Measurements from ENCODE around the gene LRRC8A.
"Not testable (repeated sequence)": the region's sequence is repeated elsewhere in the genome, so short reads cannot be mapped to it uniquely, and the experiment has no call there.

The LRRC8A gene

DNA sequence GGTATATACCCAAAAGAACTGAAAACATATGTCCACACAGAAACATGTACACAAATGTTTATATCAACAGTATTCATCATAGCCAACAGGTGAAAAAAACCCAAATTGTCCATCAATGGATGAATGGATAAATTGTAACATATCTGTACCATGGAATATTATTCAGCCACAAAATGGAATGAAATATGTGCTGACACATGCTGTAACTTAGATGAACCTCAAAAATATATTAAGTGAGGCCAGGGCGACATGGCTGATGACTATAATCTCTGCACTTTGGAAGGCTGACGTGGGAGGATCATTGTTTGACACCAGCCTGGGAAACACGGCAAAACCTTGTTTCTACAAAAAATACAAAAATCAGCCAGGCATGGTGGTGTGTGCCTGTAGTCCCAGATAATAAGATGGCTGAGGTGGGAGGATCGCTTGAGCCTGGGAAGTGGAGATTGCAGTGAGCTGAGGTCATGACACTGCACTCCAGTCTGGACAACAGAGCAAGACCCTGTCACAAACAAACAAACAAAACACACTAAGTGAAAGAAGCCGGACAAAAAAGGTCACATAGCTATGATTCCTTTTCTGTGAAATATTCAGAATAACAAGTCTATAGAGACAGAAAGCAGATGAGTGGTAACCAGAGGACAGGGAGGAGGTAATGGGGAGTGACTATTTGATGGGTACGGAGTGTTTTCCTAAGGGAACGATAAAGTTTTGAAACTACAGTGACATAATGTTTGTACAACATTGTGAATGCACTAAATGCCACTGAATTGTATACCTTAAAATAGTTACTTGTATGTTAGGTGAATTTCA is 11.6 kb upstream of the LRRC8A start:
- no peak for DNase-seq

DNA sequence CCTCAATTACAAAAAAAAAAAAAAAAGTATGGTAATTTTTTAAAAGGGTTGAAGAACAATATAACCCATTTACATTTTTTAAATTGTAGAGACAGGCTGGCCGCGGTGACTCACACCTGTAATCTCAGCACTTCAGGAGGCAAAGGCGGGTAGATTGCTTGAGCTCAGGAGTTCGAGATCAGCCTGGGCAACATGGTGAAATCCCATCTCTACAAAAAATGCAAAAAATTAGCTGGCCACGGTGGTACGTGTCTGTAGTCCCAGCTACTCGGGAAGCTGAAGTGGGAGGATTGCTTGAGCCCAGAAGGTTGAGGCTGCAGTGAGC is 11.0 kb upstream of the LRRC8A start:
- DNase-seq = not testable (repeated sequence)

DNA sequence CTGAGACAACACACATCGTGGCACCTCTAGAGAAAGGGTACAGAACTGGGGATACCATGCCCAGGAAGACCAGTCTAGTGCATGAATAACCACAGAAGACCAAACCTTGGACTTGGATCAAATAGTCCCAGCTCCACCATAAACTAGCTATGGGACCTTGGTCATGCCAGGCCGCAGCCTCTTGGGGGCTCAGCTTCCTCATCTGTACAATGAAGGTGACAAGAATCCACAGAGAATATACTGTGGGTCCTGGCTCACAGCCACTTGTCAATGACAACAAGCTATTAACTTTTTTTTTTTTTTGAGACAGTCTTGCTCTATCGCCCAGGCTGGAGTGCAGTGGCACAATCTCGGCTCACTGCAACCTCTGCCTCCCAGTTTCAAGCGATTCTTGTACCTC is 4.1 kb upstream of the LRRC8A start:
- DNase-seq = no peak

DNA sequence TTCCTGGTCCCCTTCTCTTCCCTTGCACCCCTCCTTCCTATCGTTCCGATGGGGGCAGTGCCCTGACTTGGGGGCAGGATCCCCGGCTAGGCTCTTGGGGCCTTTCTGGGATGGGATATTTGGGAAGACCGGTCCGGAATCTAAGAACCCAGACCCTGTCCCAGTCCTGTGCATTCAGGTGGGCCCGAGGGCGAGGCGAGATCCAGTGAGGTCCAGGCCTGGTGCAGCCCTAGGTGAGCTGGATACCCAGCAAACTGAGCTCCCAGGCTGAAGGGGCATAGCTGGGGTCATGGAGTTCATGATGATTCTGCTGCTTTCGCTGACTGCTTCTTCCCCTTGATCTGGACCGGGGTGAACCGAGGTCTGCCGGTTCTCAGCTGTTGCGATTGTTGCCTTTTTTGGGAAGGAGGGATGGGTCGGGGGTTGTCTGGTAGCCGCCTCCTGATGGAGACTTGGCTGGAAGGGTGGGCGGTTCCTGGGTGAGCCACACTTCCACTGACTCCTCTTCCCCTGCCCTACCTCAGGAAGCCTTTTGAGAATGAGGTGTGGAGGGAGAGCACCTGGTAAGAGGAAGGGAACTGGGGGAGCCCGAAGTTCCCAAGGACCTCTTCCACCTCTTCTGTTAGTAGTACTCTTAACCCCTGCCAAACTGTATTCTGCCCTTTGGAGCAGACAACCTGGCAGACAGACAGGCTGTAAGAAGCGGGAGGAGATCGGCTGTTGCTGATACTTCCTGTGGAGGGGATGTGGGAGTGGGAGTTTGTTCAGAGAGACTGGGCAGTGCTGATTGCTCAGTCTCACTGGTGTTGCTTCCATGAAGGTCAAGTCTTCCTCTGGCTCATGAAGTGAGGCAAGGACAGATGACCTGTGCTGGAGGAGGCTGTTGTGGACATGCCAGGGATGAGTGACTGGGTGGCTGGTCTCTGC is 1.0 kb downstream of the LRRC8A start:
- DNase-seq = peak; percentile 29

DNA sequence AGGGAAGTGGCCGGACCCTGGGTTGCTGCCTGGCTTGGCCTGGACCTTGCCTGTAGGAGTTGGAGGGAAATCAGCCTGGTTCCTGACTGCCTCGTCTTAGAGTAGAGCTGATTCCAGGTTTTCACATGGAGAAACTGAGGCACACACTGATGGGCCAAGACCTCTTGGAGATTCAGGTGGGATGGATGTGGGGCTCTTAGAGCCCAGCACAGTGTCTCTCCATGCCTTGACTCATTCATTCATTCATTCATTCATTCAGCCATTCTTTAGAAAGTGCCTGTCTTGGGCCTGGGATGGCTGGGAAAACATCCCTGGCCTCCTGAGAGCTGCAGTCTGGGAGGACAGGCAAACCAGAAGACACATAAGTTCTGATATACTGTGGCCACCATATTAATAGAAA is 2.2 kb downstream of the LRRC8A start:
- no peak for DNase-seq

DNA sequence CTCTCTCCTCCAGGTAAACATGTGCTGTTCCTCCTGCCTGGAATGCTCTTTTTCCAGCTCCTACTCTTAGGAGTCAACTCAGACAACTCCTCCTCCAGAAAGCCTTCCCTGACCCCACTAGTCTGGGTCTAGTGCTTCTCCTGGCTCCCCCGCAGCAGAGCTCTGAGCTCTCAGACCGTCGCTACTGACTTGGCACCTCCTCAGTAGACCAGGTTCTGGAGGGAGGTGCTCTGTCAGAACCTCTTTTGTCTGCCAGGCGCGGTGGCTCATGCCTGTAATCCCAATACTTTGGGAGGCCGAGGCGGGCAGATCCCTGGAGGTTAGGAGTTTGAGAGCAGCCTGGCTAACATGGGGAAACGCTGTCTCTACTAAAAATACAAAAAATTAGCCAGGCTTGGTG is 3.4 kb downstream of the LRRC8A start:
- no peak for DNase-seq

DNA sequence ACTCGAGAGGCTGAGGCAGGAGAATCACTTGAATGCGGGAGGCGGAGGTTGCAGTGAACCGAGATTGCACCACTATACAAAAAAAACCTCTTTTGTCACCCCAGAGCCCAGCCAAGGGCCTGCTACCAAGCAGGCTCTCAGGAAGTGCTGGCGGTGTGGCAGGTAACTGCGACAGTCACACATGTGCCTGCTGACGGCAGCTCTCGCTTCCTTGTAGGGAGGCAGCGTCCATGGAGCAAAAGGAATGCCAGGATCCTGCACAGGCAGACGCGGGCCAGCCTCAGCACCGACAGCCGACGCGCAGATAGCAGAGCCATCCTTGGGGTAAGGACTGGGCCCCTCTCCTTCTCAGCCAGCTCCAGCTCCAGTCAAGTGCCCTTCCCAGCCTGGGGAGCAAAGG is 3.9 kb downstream of the LRRC8A start:
- DNase-seq = no peak

DNA sequence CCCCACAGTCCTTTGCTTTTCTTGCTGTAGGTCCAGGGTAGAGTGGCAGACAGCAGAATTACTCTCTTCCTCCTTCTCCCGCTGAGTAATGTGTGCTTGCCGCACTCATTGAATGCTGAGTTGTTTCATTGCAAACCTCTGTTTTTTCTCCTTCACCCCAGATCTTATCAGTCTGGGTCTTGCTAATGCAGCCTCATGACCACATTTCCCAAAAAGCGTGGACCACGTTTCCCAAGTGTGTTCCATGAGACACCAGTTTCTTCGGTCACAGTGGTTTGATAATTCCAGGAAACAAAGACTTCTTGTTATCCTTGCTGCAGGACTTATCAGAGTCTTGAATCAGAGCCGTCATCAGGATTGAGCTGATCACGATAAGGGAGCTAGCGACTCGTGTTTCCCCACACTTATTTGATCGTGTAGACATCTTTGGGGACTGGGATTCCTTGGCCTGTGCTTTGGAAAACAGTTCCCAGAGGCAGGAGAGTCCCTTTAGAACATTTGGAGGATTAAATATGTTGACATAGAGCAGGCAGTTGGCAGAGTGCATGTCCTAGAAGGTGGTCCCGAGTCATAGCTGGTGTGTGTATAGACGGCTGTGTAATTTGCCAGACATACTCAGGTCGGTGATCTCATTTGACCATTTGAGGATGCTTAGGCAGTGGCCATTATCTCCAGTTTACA is 4.4 kb downstream of the LRRC8A start:
- no peak for DNase-seq

DNA sequence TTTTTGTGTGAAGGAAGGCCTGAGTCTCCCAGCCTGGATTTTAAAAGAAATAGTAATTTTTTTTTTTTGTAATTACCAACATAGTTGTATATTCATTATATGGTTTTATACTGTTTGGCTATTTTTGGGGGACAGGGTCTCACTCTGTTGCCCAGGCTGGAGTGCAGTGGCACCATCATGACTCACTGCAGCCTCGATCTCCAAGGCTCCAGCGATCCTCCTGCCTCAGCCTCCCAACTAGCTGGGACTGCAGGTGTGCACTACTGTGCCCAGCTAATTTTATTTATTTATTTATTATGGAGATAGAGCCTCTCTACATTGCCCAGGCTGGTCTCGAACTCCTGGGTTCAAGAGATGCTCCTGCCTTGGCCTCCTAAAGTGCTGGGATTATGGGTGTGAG is 5.1 kb downstream of the LRRC8A start:
- no peak for DNase-seq

DNA sequence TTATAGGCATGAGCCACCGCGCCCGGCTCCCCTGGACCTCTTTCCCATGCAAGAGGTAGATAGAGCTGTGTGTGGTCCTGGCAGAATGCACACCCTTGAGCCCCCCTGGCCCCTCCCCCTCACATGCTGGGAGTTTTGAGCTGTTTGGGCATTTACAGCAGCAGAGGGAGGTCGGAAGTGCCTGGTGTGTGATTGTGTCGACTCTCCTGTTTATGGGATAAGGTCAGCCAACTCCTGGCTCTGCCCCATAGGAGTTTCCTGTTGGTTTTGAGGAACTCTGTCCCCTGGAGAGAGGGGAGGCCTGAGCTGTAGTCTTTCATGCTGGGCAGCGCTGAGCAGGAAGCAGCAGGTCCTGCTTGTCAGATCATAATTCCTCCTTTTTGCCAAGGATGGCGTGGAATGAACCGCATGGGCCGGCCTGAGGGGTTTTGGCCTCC is 6.0 kb downstream of the LRRC8A start:
- DNase-seq = no peak

DNA sequence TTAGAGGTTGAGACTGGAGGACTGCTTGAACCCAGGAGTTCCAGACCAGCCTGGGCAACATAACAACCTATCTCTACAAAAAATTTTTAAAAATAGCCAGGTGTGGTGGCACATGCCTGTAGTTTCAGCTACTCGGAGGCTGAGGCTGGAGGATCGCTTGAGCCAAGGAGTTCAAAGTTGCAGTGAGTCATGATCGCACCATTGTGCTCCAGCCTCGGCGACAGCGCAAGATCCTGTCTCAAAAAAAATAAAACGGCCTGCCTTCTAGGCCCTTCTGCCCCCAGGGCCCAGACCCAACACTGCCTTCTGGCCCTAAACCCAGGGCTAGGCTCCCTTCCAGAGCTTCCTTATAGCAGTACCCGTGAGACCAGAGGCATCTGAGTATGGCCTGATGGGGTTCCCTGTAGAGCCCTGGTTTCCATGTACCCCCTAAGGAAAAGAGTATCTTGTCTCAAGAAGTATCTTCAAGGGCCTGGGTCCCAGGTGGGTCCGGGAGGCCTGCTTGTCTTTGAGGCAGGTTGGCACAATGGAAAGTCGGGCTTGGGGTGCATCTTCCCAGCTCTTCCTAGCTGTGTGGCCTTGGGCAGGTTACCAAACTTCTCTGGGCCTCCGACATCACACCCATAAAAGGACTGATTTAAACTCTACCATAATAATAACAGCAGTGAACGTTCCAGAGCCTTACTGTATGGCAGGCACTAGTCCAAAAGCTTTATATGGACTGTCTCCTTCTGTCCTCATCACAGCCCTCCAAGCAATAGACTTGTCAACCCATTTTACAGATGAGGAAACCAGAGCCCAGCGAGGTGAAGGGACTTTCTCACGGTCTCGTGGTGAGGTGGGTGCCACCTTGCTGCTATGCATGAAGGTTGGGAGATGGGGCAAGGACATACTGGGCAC is 9.6 kb downstream of the LRRC8A start:
- no peak for DNase-seq

DNA sequence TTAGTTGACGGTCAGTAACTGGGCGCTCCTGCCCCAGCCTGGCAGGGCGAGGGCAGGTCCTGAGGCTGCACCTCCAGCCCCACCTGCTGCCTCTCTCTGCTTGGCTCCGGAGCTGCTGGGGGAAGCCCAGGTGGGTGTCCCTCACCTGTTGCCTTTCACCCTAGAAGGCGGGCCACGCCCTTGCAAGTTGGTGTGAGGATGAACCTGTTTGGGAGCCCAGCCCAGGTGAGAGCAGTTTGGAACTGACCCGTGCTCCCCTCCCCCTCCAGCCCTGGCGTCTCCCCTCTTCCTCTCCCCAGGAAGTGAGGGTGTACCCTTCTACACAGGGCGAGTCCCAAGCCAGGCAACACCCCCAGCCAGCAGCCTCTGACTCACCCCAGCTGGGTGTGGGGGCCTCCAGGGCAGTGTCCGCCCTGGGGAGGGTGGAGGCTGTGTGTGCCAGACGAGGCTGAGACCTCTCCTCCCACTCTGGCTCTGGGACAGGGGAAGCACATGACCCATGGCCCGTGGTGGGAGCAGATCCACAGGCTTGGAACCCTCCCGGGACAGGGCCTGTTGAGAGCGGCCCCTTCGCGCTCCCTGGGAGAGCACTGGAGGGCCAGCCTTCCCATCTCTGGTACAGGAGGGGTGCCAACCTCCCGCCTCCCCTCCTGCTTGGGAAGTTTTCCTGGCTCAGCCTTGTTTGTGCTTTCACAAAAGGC is 10.4 kb downstream of the LRRC8A start:
- peak; percentile 86 for DNase-seq

DNA sequence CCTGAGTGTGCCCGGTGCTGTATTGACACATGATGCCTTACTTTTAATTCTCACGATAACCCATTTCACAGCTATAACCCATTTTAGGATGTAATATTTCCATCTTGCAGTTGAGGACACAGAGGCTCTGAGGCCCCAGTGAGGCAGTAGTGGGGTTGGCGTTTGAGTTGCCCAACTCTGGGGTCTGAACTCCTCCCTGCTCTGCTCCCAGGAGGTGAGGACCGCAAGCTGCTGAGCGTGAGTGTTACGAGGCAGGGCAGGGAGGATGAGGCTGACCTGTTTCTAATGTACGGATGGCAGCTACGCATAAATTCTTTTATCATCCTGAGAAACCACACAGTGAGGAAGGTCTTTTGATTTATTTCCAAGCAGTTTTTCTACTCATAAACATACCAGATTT is 11.4 kb downstream of the LRRC8A start:
- peak; percentile 18 for DNase-seq

DNA sequence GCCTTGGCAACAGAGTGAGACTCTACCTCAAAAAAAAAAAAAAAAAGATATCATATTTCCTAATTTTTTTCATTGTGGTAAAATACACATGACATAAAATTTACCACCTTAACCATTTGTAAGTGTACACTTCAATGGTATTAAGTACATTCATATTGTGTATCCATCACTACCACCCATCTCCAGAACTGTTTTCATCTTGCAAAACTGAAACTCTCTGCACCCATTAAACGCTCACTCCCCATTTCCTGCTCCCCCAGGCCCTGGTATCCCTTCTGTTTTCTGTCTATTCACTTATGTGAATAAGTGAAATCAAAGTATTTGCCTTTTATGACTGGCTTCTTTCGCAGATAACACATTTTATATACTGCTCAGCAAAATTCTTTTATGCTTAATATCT is 12.8 kb downstream of the LRRC8A start:
- DNase-seq = no peak

DNA sequence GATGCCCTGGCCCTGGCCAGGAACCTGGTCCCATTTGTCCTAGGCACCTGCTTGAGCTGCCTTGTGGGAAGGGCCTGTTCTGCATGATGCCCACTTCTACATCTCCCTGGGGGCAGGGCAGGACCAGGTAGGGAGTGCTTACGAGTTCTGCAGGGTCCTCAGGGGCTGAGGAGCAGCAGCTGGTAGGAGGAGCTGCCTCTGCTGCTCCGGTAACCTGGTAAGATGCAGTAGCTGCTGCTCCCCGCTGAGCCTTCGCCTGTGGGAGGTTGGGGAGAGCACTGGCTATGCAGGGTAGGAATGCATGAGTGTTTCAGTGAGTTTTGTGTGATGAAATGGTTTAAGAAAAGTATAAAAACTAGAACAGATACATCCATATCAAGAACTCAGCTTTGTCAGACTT is 13.6 kb downstream of the LRRC8A start:
- DNase-seq = no peak

DNA sequence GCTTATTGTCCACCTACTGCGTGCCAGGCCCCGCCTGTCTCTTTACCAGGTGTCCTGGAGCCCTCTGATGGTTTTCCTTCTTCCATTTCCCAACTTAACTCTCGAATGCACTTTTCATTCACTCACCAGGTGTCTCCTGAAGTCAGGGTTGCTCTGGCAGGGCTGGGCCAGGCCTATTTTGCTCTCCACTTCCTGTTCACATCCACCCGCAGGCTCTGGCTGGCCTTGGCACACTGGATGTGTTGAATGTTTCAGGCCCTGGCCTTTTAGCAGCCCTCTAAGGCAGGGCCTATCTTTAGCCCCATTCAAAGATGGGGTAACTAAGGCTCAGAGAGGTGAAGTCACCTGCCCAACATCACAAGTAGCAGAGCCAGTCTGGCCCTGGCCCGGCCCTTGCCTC is 16.4 kb downstream of the LRRC8A start:
- no peak for DNase-seq

DNA sequence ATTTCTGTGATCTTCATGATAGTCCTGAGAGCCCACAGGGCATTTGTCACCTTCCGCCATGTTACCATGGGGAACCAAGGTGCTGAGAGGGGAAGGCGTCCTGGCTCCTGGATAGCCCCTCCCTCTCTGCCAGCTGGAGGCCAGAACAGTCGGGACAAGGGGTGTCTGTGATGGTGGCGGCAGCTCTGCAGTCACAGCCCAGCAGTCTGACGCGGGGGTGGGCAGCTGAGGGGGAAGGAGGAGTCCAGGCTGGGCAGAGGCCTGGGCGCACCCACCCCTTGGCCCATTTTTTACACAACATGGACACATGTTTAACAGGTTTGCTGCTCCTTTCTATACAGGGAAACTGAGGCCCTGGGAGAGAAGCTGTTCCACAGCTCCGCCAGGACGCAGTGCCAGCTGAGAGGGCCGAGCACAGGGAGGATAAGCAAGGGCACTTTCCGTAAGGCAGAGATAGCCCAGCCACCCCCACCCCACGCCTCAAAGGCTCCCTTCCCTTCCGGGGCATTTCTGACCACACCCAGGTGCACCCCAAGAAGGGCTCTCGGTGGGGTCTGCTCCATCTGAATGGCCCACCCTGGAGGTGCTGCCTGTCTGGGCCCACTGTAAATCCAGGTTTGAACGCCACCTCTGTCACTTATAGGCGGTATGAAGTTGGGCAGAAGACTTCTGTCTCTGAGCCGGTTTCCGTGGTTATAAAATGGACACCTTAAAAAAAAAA is 17.1 kb downstream of the LRRC8A start:
- no peak for DNase-seq

DNA sequence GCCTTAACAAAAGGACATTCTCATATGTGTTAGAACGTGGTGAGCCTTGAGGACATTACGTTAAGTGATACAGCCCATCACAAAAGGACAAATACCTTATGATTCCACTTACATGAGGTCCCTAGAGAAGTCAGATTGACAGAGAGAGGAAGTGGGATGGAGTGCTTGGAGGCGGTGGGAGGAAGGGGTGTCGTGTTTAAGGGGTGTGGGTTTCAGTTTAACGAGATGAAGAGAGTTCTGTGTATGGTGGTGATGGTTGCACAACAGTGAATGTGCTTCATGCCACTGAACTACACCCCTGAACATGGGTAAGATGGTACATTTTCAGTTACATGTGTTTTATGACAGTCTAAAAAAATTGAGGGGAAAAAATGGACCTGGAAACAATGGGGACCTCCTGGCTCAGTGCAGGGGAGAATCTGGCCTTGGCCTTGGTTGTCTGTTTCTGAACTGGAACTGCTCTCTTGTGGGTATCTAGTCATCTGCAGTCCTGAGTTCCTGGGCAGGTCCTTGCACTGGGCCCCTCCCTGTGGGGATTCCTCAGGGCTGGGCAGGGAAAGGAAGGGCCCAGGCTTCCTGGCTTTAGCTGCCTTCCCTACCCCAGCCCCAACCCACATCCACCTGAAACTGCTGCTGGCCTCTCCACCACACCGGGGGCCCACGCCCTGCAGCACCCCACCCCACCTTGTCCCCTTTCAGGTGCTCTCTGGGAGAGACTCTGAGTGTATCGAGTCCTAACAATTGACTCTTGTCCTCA is 17.8 kb downstream of the LRRC8A start:
- no peak for DNase-seq

DNA sequence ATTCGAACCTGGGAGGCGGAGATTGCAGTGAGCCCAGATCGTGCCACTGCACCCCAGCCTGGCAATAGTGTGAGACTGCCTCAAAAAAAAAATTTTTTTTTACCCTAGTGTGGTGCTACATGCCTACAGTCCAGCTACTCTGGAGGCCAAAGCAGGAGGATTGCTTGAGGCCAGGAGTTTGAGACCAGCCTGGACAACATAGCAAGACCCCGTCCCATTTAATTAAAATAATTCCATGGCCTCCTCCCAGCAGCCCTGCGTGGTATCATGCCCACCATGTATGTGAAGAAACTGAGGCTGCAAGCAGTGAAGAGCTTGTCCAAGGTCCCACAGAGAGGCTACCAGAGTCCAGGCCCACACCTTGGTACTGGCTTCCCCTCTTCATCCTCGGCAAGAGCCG is 19.4 kb downstream of the LRRC8A start:
- no peak for DNase-seq

DNA sequence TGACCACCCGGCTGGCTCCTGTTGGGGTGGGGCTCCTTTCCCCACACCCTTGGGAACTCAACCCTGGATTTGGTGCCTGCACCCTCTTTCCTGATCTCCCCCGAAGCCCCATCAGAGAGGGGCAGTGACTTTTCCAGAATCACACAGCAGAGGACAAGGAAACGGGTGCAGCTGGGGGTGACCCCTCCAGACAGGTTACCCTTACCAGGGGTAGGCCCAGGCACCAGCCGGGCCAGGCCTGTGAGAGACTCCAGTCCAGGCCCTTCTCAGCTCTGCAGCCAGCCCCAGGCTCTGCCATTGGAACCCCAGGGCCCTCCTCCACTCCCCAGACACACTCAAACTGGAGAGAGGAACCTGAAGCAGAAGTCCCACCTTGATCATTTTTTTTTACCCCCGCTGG is 19.9 kb downstream of the LRRC8A start:
- no peak for DNase-seq

All from fibroblast of skin of abdomen (primary cell).